GM03348 (cell line): Measurements from ENCODE around the gene KRT20.
"Not testable (repeated sequence)": the region's sequence is repeated elsewhere in the genome, so short reads cannot be mapped to it uniquely, and the experiment has no call there.

Source experiments
- DNase-seq: peaks from one replicate; pipeline ENCODE4 v3.0.0; 2012; ENCODE audit warnings: low spot score

KRT20 gene, protein sequence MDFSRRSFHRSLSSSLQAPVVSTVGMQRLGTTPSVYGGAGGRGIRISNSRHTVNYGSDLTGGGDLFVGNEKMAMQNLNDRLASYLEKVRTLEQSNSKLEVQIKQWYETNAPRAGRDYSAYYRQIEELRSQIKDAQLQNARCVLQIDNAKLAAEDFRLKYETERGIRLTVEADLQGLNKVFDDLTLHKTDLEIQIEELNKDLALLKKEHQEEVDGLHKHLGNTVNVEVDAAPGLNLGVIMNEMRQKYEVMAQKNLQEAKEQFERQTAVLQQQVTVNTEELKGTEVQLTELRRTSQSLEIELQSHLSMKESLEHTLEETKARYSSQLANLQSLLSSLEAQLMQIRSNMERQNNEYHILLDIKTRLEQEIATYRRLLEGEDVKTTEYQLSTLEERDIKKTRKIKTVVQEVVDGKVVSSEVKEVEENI

GRCh38 chr17:40884708-40885512, at the start of gene KRT20:
KRT20 (minus strand) TSS chr17:40885242; CDS start chr17:40885185, 57 bp downstream.
- no peak for DNase-seq

- DNase-seq, result no peak
These were observed 47.6 kb upstream of the KRT20 start for GRCh38 chr17:40932608-40933007.

- DNase-seq, result no peak
These were observed 46.3 kb upstream of the KRT20 start for GRCh38 chr17:40931311-40931710.

GRCh38 chr17:40926341-40926740, 41.3 kb upstream of the KRT20 start:
- peak; percentile 62 for DNase-seq

- peak; percentile 80 for DNase-seq
These were observed 37.2 kb upstream of the KRT20 start for GRCh38 chr17:40922239-40922638.

GRCh38 chr17:40921026-40921425, 36.0 kb upstream of the KRT20 start:
- DNase-seq, result no peak

DNA sequence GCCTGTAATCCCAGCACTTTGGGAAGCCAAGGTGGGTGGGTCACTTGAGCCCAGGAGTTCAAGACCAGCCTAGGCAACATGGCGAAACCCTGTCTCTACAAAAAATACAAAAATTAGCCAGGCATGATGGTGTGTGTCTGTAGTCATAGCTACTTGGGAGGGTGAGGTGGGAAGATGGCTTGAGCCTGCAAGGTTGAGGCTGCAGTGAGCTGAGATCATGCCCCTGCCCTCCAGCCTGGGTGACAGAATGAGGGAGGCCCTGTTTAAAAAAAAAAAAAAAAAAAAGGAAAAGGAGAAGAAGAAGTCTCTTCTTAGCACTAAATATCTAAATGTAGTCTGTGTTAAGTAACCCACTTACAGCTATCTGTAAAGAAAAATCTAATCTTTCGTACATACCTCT, 32.1 kb upstream of the KRT20 start:
- not testable (repeated sequence) for DNase-seq

- no peak for DNase-seq
These were observed 31.3 kb upstream of the KRT20 start for GRCh38 chr17:40916366-40916765.

- peak; percentile 56 for DNase-seq
These were observed 30.7 kb upstream of the KRT20 start for GRCh38 chr17:40915721-40916256.

GRCh38 chr17:40915199-40915661, 30.2 kb upstream of the KRT20 start:
- peak; percentile 77 for DNase-seq

DNA sequence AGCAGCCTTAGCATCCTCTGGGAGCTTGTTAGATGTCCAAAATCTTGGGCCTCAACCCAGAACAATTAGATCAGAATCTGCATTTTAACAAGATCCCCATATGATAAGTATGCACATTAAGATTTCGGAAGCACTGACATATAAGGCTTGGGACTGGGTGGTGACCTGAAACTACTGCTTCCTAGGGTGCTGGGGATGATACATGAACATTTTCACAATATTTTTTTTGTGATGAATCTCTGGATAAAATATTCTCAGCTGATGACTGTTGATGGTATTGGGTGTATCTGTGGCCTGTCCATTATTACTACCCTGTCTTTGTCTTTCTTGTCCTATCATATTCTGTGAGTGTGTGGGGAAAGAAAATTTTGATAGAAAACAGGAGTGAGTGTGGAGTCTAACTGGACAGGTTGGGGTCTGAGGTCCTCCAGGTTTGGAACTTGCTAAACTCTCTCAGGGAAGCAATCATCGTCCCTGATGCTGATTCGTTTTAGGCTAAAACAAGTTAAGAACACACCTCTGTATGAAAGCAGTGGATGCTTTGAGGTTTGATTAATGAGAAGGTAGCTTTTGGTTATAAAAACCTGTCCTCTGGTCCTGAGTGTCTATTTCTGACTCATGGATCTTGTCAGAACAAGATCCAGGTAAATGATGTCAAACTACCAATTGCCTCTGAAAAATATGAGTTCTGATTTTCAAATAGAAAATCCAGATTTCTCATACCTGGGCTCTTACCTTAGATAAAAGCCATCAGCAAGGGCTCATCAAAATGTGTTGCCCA, 29.2 kb upstream of the KRT20 start:
- DNase-seq, result no peak

GRCh38 chr17:40912486-40913210, 27.6 kb upstream of the KRT20 start:
- DNase-seq, result no peak

DNA sequence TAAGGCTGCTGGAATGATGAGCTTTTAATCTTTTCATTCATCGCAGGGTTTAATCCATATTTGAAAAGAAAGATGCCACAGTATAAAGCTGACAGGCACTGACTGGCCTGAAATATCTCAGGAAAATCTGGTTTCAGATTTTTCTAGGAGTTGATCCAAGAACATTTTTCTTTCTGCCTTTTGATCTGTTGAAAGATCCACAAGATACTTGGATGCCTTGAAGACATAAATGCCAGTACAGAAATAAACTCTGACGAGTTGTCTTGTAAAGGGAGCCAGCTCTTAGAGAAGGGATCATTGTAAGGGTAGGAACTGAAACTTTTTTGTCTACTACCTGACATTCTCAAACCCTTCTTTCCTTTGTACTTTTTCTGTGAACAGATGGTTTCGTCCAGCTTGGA, 25.4 kb upstream of the KRT20 start:
- DNase-seq, result peak; percentile 60

GRCh38 chr17:40909755-40910154, 24.7 kb upstream of the KRT20 start:
- peak; percentile 49 for DNase-seq

GRCh38 chr17:40909351-40909750, 24.3 kb upstream of the KRT20 start:
- peak; percentile 89 for DNase-seq

- DNase-seq, result no peak
These were observed 21.6 kb upstream of the KRT20 start for GRCh38 chr17:40906613-40907012.

DNA sequence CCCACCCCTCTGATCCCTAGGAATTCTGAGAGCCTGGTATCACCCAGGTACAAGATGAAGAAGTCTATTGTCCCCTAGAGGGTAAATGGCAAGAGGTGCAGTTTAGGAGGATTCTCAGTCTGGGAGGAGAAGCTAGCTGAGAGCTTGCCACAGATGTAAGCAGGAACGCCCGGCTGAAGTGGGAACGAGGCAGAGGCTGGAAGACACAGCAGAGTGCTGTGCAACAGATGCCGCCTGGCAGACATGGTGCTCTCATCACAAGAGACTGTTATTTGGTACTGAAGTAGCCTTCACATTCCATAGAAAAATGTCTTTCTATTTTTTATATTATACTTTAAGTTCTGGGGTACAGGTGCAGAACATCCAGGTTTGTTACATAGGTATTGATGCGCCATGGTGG, 20.3 kb upstream of the KRT20 start:
- DNase-seq, result no peak

- DNase-seq, result peak; percentile 54
These were observed 18.2 kb upstream of the KRT20 start for GRCh38 chr17:40903129-40903847.

- DNase-seq, result no peak
These were observed 17.5 kb upstream of the KRT20 start for GRCh38 chr17:40902498-40902897.

- DNase-seq, result no peak
These were observed 17.0 kb upstream of the KRT20 start for GRCh38 chr17:40901981-40902474.
